Occipital lobe (tissue), 2 donors: Measurements from ENCODE around the gene PTPN22. TPM values are rescaled to one million over a fixed set of nuclear protein-coding genes. Genes with fewer than 3 reads are reported as not detected.

Experiments used
- DNase-seq: peaks from one replicate; lab custom pipeline; 2025; lab: John Stamatoyannopoulos, UW
- total RNA-seq: library from RNA; depleted of rRNA; stranded (reverse); fragments of >200 nt; gene quantifications from one replicate; pipeline ENCODE4 v1.2.3, GENCODE V29; 2014

Gene PTPN22
- total RNA-seq, 1 donor from 2014 or later: 1.2 TPM

- DNase-seq: no peak
These were observed 16.1 kb upstream of the PTPN22 start, which contains the start of gene BCL2L15 for GRCh38 chr1:113887402-113888175. Gene BCL2L15 (minus strand): TSS chr1:113887581. CDS start chr1:113887375, 206 bp downstream.

GRCh38 chr1:113886417-113887401, 15.2 kb upstream of the PTPN22 start:
- no peak for DNase-seq

GRCh38 chr1:113881661-113882060, 10.1 kb upstream of the PTPN22 start:
- DNase-seq: no peak

GRCh38 chr1:113879739-113880038, 8.2 kb upstream of the PTPN22 start:
- DNase-seq: no peak

- no peak for DNase-seq
These were observed 4.7 kb upstream of the PTPN22 start for GRCh38 chr1:113876176-113876575.

GRCh38 chr1:113875714-113876113, 4.2 kb upstream of the PTPN22 start:
- no peak for DNase-seq

- DNase-seq: no peak
These were observed 2.7 kb upstream of the PTPN22 start for GRCh38 chr1:113874012-113874879.

- no peak for DNase-seq
These were observed 865 bp upstream of the PTPN22 start for GRCh38 chr1:113872219-113872935.

- no peak for DNase-seq
These were observed 734 bp downstream of the PTPN22 start for GRCh38 chr1:113870778-113871177.

- no peak for DNase-seq
These were observed 3.0 kb downstream of the PTPN22 start for GRCh38 chr1:113868387-113869083.

- DNase-seq: no peak
These were observed 9.9 kb downstream of the PTPN22 start for GRCh38 chr1:113861641-113862040.

- no peak for DNase-seq
These were observed 10.6 kb downstream of the PTPN22 start for GRCh38 chr1:113860891-113861290.

GRCh38 chr1:113859478-113860175, 11.9 kb downstream of the PTPN22 start:
- DNase-seq: no peak

- DNase-seq: no peak
These were observed 12.5 kb downstream of the PTPN22 start for GRCh38 chr1:113858982-113859381.

GRCh38 chr1:113858418-113858817, 13.1 kb downstream of the PTPN22 start:
- no peak for DNase-seq

- DNase-seq: no peak
These were observed 13.7 kb downstream of the PTPN22 start for GRCh38 chr1:113857776-113858175.

GRCh38 chr1:113856401-113856790, 15.1 kb downstream of the PTPN22 start:
- no peak for DNase-seq

GRCh38 chr1:113855630-113856400, 15.7 kb downstream of the PTPN22 start:
- no peak for DNase-seq

- no peak for DNase-seq
These were observed 17.3 kb downstream of the PTPN22 start for GRCh38 chr1:113854234-113854633.
